Measurements from ENCODE around the gene GFPT1. TPM values are rescaled to one million over a fixed set of nuclear protein-coding genes. Genes with fewer than 3 reads are reported as not detected.

GFPT1 gene
- total RNA-seq, 1 donor from 2014 or later = 52.8 TPM

- Mint-ChIP-seq H3K4me1 (ENCODE audit: unreplicated experiment) (peaks cover 6% of the 10 kb centered on the region), H3K36me3 (ENCODE audit: low read depth, unreplicated experiment) (peaks cover 35% of the 10 kb centered on the region), H3K9me3 (ENCODE audit: unreplicated experiment) (no peaks in the 10 kb centered on the region), H3K27me3 (ENCODE audit: unreplicated experiment) (no peaks in the 10 kb centered on the region), H3K4me3 (ENCODE audit: unreplicated experiment) (no peak overlapping the region), H3K27ac (ENCODE audit: unreplicated experiment) (no peak overlapping the region)
- DNase-seq (ENCODE audit: low spot score) = no peak
- TF ChIP-seq, protein P1, sequence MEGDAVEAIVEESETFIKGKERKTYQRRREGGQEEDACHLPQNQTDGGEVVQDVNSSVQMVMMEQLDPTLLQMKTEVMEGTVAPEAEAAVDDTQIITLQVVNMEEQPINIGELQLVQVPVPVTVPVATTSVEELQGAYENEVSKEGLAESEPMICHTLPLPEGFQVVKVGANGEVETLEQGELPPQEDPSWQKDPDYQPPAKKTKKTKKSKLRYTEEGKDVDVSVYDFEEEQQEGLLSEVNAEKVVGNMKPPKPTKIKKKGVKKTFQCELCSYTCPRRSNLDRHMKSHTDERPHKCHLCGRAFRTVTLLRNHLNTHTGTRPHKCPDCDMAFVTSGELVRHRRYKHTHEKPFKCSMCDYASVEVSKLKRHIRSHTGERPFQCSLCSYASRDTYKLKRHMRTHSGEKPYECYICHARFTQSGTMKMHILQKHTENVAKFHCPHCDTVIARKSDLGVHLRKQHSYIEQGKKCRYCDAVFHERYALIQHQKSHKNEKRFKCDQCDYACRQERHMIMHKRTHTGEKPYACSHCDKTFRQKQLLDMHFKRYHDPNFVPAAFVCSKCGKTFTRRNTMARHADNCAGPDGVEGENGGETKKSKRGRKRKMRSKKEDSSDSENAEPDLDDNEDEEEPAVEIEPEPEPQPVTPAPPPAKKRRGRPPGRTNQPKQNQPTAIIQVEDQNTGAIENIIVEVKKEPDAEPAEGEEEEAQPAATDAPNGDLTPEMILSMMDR (IDR thresholded peaks at IDR 0.05; ENCODE audit: unreplicated experiment) = no peak
Measured at GRCh38 chr2:69353360-69353759, 33.7 kb downstream of the GFPT1 start.

DNA sequence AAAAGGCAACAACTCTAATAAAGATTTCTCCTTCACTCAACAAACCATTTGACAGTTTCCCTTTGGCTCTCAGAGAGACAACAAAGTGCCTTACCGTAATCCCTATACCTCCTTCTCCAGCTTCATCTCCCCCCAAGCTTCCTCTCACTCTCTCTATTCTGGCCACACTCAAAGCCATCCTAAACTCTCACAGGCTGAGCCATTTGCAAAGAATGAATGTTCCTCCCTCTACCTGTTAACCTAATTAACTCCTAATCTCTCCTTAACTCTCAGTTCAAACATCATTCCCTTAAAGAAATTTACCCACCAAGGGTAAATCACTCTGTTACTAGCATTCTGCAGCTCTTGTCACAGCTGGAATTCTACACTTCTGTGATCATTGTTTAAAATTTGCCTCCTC, 38.2 kb downstream of the GFPT1 start:
- Mint-ChIP-seq H3K36me3 (ENCODE audit: low read depth, unreplicated experiment) (peaks cover 23% of the 10 kb centered on the region), H3K27ac (ENCODE audit: unreplicated experiment) (no peak overlapping the region), H3K9me3 (ENCODE audit: unreplicated experiment) (no peaks in the 10 kb centered on the region), H3K4me3 (ENCODE audit: unreplicated experiment) (peak overlapping the region; percentile 7), H3K4me1 (ENCODE audit: unreplicated experiment) (no peaks in the 10 kb centered on the region), H3K27me3 (ENCODE audit: unreplicated experiment) (no peaks in the 10 kb centered on the region)
- DNase-seq (ENCODE audit: low spot score) = no peak
- TF ChIP-seq, protein P1 (IDR thresholded peaks at IDR 0.05; ENCODE audit: unreplicated experiment) = no peak

- H3K4me1 Mint-ChIP-seq (ENCODE audit: unreplicated experiment) = no peaks in the 10 kb centered on the region
- H3K9me3 Mint-ChIP-seq (ENCODE audit: unreplicated experiment) = no peaks in the 10 kb centered on the region
- H3K36me3 Mint-ChIP-seq (ENCODE audit: low read depth, unreplicated experiment) = peaks cover 39% of the 10 kb centered on the region
- TF ChIP-seq, protein P1 (IDR thresholded peaks at IDR 0.05; ENCODE audit: unreplicated experiment) = no peak
- no peak overlapping the region for H3K4me3 Mint-ChIP-seq (ENCODE audit: unreplicated experiment)
- no peak overlapping the region for H3K27ac Mint-ChIP-seq (ENCODE audit: unreplicated experiment)
- H3K27me3 Mint-ChIP-seq (ENCODE audit: unreplicated experiment) = peaks cover 1% of the 10 kb centered on the region
- DNase-seq (ENCODE audit: low spot score) = no peak
Measured at GRCh38 chr2:69345434-69345833, 41.6 kb downstream of the GFPT1 start.

DNA sequence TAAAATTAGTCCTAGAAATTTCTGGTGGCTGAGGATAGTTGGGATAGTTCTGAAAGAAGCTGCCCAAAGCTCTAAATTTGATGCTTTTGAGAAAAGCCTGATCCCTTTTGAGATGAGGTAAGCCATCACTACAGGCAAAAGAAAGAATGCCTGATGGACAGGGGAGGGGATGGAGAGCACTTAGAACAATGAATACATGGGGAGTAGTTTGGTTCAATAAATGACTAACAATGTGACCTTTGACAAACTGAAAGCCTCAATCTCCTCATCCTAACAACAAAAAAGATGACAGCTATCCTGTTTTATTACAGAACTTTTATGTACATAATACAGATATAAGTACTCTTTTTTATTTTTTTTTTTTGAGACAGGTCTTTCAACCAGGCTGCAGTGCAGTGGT, 42.7 kb downstream of the GFPT1 start:
- Mint-ChIP-seq H3K36me3 (ENCODE audit: low read depth, unreplicated experiment) (peaks cover 37% of the 10 kb centered on the region), H3K27ac (ENCODE audit: unreplicated experiment) (no peak overlapping the region), H3K4me1 (ENCODE audit: unreplicated experiment) (no peaks in the 10 kb centered on the region), H3K9me3 (ENCODE audit: unreplicated experiment) (no peaks in the 10 kb centered on the region), H3K27me3 (ENCODE audit: unreplicated experiment) (peaks cover 1% of the 10 kb centered on the region), H3K4me3 (ENCODE audit: unreplicated experiment) (no peak overlapping the region)
- TF ChIP-seq, protein P1 (IDR thresholded peaks at IDR 0.05; ENCODE audit: unreplicated experiment) = no peak
- no peak for DNase-seq (ENCODE audit: low spot score)

DNA sequence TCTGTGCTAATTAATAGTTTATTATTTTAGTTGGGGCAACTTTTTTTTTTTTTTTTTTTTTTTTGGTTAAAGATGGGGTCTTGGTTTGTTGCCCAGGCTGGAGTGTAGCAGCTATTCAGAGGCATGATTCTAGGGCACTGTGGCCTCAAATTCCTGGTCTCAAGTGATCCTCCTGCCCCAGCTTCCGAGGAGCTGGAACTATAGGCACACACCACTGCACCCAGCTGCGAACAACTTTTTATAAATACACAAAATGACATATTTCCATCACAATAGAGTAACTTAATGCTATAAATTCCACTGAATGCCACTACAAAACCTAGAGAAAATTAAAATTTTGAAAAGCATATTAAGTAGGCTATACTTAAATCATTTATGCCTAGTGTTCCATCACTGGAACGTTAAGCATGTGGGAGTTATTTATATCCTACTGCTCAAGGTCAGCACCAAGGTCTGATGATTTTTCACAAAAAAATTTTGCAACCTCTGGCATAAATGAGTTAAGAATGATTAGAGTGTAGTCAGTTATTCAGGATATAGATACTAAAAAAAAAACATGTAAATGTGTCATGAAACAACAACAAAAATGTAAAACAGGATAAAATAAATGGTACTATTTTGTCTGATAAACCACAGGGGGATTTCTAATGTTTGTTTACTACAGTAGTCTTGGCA, 46.8 kb downstream of the GFPT1 start:
- TF ChIP-seq, protein P1 (IDR thresholded peaks at IDR 0.05; ENCODE audit: unreplicated experiment) = no peak
- Mint-ChIP-seq H3K27ac (ENCODE audit: unreplicated experiment) (no peak overlapping the region), H3K27me3 (ENCODE audit: unreplicated experiment) (peaks cover 1% of the 10 kb centered on the region), H3K4me1 (ENCODE audit: unreplicated experiment) (no peaks in the 10 kb centered on the region), H3K9me3 (ENCODE audit: unreplicated experiment) (no peaks in the 10 kb centered on the region), H3K36me3 (ENCODE audit: low read depth, unreplicated experiment) (peaks cover 34% of the 10 kb centered on the region), H3K4me3 (ENCODE audit: unreplicated experiment) (no peak overlapping the region)
- no peak for DNase-seq (ENCODE audit: low spot score)

Measured in endothelial cell (in vitro differentiated cells).